H1 (cell line): ENCODE measurements around the gene SHISA7.

Experiments
- ASH2L ChIP-seq: fragments of 200-600, 300-600 bp; sonication (generic); IDR thresholded peaks from one replicate; pipeline ENCODE4 v1.7.1; 2017; ENCODE audit warnings: low read length
- CHD1 ChIP-seq: IDR thresholded peaks from 2 replicates; pipeline ENCODE4 v1.6.1; 2012; ENCODE audit warnings: low read depth, low read length, improper control_type of control experiment
- CHD7 ChIP-seq: fragments of 300-600 bp; sonication (generic); IDR thresholded peaks from 2 replicates; pipeline ENCODE4 v1.7.1; 2012; ENCODE audit warnings: low read length, moderate library complexity, mild to moderate bottlenecking, inconsistent platforms; ENCODE audit not compliant: insufficient replicate concordance
- CTCF ChIP-seq, 3 experiments: IDR thresholded peaks; 1 replicate in 2 of 3; 2 replicates in 1 of 3; pipeline versions ENCODE4 v1.5.1 to v1.6.1; 2011; ENCODE audit warnings: low read length in 3 of 3, mild to moderate bottlenecking in 3 of 3, inconsistent platforms in 2 of 3, low read depth in 1 of 3, moderate library complexity in 1 of 3; ENCODE audit not compliant: insufficient read depth in 1 of 3; ENCODE audit errors: control extremely low read depth in 1 of 3
- EGR1 ChIP-seq: IDR thresholded peaks from 2 replicates; pipeline ENCODE4 v1.6.1; 2011; ENCODE audit warnings: low read depth, low read length, borderline replicate concordance
- MAX ChIP-seq: IDR thresholded peaks from 2 replicates; pipeline ENCODE4 v1.6.1; 2012; ENCODE audit warnings: inconsistent platforms
- NANOG ChIP-seq: IDR thresholded peaks from 2 replicates; pipeline ENCODE4 v1.6.1; 2011; ENCODE audit warnings: low read length, low read depth, mild to moderate bottlenecking, inconsistent platforms; ENCODE audit not compliant: insufficient read depth, poor library complexity, severe bottlenecking
- POLR2A ChIP-seq, 2 experiments: IDR thresholded peaks; 1 replicate in 1 of 2; 2 replicates in 1 of 2; pipeline ENCODE4 v1.6.1; 2011; ENCODE audit warnings: low read depth in 2 of 2, low read length in 2 of 2, mild to moderate bottlenecking in 2 of 2; ENCODE audit errors: control extremely low read depth in 1 of 2
- POLR2AphosphoS5 ChIP-seq: IDR thresholded peaks from 2 replicates; pipeline ENCODE4 v1.6.1; 2011; ENCODE audit warnings: low read depth, low read length
- RNF2 ChIP-seq: fragments of 200-900, 300-1000 bp; sonication (generic); IDR thresholded peaks from 2 replicates; pipeline ENCODE4 v1.7.1; 2016; ENCODE audit warnings: borderline replicate concordance, low read depth, mild to moderate bottlenecking, antibody characterized with exemption, low read length; ENCODE audit not compliant: poor library complexity, severe bottlenecking; ENCODE audit errors: missing control alignments
- USF2 ChIP-seq: IDR thresholded peaks from 2 replicates; pipeline ENCODE4 v1.6.1; 2011; ENCODE audit warnings: low read length, improper control_type of control experiment

GRCh38 chr19:55408533-55408872 lies 34.6 kb downstream of the SHISA7 start:
- no peak for TF ChIP-seq POLR2A (IDR thresholded peaks at IDR 0.05; ENCODE audit: control extremely low read depth in 1 of 2, low read depth in 2 of 2, low read length in 2 of 2)
- TF ChIP-seq NANOG: no peak
- no peak for TF ChIP-seq CHD7
- TF ChIP-seq CHD1: no peak
- TF ChIP-seq RNF2: no peak
- TF ChIP-seq ASH2L: no peak
- no peak for TF ChIP-seq CTCF (IDR thresholded peaks at IDR 0.05; ENCODE audit: control extremely low read depth in 1 of 3, insufficient read depth in 1 of 3, low read depth in 1 of 3, low read length in 3 of 3)
- TF ChIP-seq USF2: no peak
- TF ChIP-seq POLR2AphosphoS5: no peak
- no peak for TF ChIP-seq EGR1
- TF ChIP-seq MAX: no peak
